GM12878 (cell line): ENCODE data around the gene IL13RA2. TPM values are rescaled to one million over a fixed set of nuclear protein-coding genes. Genes with fewer than 3 reads are reported as not detected.

Experiments used
- ATAC-seq: fragments of 200-7000 bp; cut with Tn5 transposase; 3 replicates; pipeline ENCODE4 v1.9.1; 2020; ENCODE audit warnings: mild to moderate bottlenecking, moderate library complexity
- BruUV-seq: library from RNA; stranded (reverse); fragments of 400-500 nt; replicated peaks from 2 replicates; lab custom pipeline; 2021; lab: Mats Ljungman, UMichigan
- CTCF ChIA-PET: fragments of 300-600 bp; sonication (Branson Sonifier 250); formaldehyde crosslinking; extraction: SDS; loops from one replicate; lab custom pipeline; 2021; ENCODE audit warnings: inconsistent platforms; lab: Yijun Ruan, JAX
- POLR2A ChIA-PET: fragments of 350-600 bp; formaldehyde crosslinking; extraction: SDS; loops from one replicate; lab custom pipeline; 2021; ENCODE audit warnings: inconsistent platforms; lab: Charles Lee
- RAD21 ChIA-PET: fragments of 300-600 bp; sonication (Branson Sonifier 250); formaldehyde crosslinking; loops from one replicate; lab custom pipeline; 2023; ENCODE audit warnings: antibody characterized with exemption; ENCODE audit not compliant: unreplicated experiment; lab: Charles Lee
- SMC1A ChIA-PET: fragments of 300-600 bp; sonication (Branson Sonifier 250); formaldehyde crosslinking; loops from one replicate; lab custom pipeline; 2023; ENCODE audit not compliant: unreplicated experiment, uncharacterized antibody; lab: Charles Lee
- DNase-seq: peaks from one replicate; pipeline ENCODE4 v3.0.0-alpha.2; 2011; ENCODE audit warnings: low read depth, low spot score
- FAIRE-seq: peaks from 3 replicates; lab custom pipeline; 2011; peaks lifted over from hg19 to GRCh38; lab: Jason Lieb, UNC
- H2AFZ ChIP-seq: 2 replicates; pipeline ENCODE4 v1.6.0; 2011; ENCODE audit warnings: low read depth, low read length, control low read depth; ENCODE audit not compliant: control insufficient read depth
- H3K27ac ChIP-seq: 2 replicates; pipeline ENCODE4 v1.5.1; 2011; ENCODE audit warnings: control low read depth; ENCODE audit not compliant: control insufficient read depth, insufficient read depth
- H3K27me3 ChIP-seq, 2 experiments: replicated peaks in 1 of 2; 2 replicates each; pipeline versions ENCODE4 v1.6.0 to v1.6.1; 2011; ENCODE audit warnings: low read length in 1 of 2; ENCODE audit not compliant: control insufficient read depth in 2 of 2, insufficient read depth in 2 of 2
- H3K36me3 ChIP-seq, 2 experiments: 2 replicates each; pipeline ENCODE4 v1.5.1; 2011; ENCODE audit warnings: low read length in 1 of 2; ENCODE audit not compliant: control insufficient read depth in 2 of 2, insufficient read depth in 2 of 2
- H3K4me1 ChIP-seq: 2 replicates; pipeline ENCODE4 v1.6.1; 2011; ENCODE audit warnings: mild to moderate bottlenecking, low read length, moderate library complexity, mixed read lengths; ENCODE audit not compliant: control insufficient read depth, insufficient read depth
- H3K4me2 ChIP-seq: 2 replicates; pipeline ENCODE4 v1.6.0; 2011; ENCODE audit warnings: control low read depth; ENCODE audit not compliant: control insufficient read depth, insufficient read depth
- H3K4me3 ChIP-seq: fragments of 200-600 bp; sonication (generic); 2 replicates; pipeline ENCODE4 v1.5.1; 2016
- H3K79me2 ChIP-seq: 2 replicates; pipeline ENCODE4 v1.6.0; 2011; ENCODE audit warnings: low read length; ENCODE audit not compliant: control insufficient read depth, insufficient read depth
- H3K9ac ChIP-seq: 2 replicates; pipeline ENCODE4 v1.8.0; 2011; ENCODE audit warnings: low read length, control low read depth, mixed read lengths; ENCODE audit not compliant: control insufficient read depth, insufficient read depth
- H3K9me3 ChIP-seq: replicated peaks from 3 replicates; pipeline ENCODE4 v1.5.1; 2011; ENCODE audit warnings: mild to moderate bottlenecking, low read length; ENCODE audit not compliant: control insufficient read depth, insufficient read depth
- H4K20me1 ChIP-seq: 2 replicates; pipeline ENCODE4 v1.6.0; 2011; ENCODE audit not compliant: control insufficient read depth, insufficient read depth
- FOXK2 ChIP-seq: fragments of 450-650 bp; IDR thresholded peaks from 2 replicates; pipeline ENCODE4 v1.6.1; 2017; ENCODE audit warnings: mild to moderate bottlenecking, moderate library complexity
- HDGF ChIP-seq: fragments of 450-650 bp; IDR thresholded peaks from 2 replicates; pipeline ENCODE4 v1.6.1; 2016; ENCODE audit warnings: antibody characterized with exemption
- MXI1 ChIP-seq: fragments of 150-350 bp; IDR thresholded peaks from 2 replicates; pipeline ENCODE4 v1.6.1; 2011; ENCODE audit warnings: low read depth, mild to moderate bottlenecking, inconsistent platforms, low read length, improper control_type of control experiment
- NFYA ChIP-seq: IDR thresholded peaks from 2 replicates; pipeline ENCODE4 v1.6.1; 2011; ENCODE audit warnings: low read depth, mild to moderate bottlenecking, low read length, improper control_type of control experiment, borderline replicate concordance
- POLR2AphosphoS5 ChIP-seq: IDR thresholded peaks from 2 replicates; pipeline ENCODE4 v1.6.1; 2011; ENCODE audit warnings: mild to moderate bottlenecking, low read length, inconsistent platforms
- SRF ChIP-seq, 2 experiments: IDR thresholded peaks; 2 replicates each; pipeline ENCODE4 v1.6.1; 2011; ENCODE audit warnings: low read depth in 2 of 2, low read length in 2 of 2, mild to moderate bottlenecking in 1 of 2, moderate library complexity in 1 of 2
- STAT3 ChIP-seq: IDR thresholded peaks from 2 replicates; pipeline ENCODE4 v1.6.1; 2011; ENCODE audit warnings: low read depth, low read length, improper control_type of control experiment
- YBX1 ChIP-seq: fragments of 450-650 bp; IDR thresholded peaks from 2 replicates; pipeline ENCODE4 v1.6.1; 2016; ENCODE audit warnings: antibody characterized with exemption
- ZBED1 ChIP-seq: IDR thresholded peaks from 2 replicates; pipeline ENCODE4 v1.6.1; 2016; ENCODE audit warnings: borderline replicate concordance
- ZNF24 ChIP-seq: fragments of 450-650 bp; IDR thresholded peaks from 2 replicates; pipeline ENCODE4 v1.6.1; 2017; ENCODE audit warnings: antibody characterized with exemption, mild to moderate bottlenecking
- in situ Hi-C: fragments of 300-500 bp; cut with MboI; formaldehyde crosslinking; loops from 9 replicates; pipeline ENCODE4 v1.14.3; 2018; ENCODE audit warnings: mixed read lengths
- intact Hi-C: fragments of 100-400 bp; cut with micrococcal nuclease; formaldehyde crosslinking; loops from one replicate; pipeline ENCODE4 v1.14.2; 2022; ENCODE audit not compliant: unreplicated experiment
- polyA plus RNA-seq, 11 experiments: library from polyadenylated mRNA; depleted of rRNA in 4 of 11; unstranded in 6 of 11; stranded (reverse) in 5 of 11; fragments of >200 nt; fragmentation: Nextera tagmentation in 4 of 11; fragmentation: Illumina TruSeq in 1 of 11; extraction: Ambion mirVana in 4 of 11; extraction: Trizol in 1 of 11; gene quantifications; 1 replicate in 1 of 11; 2 replicates in 10 of 11; pipeline versions ENCODE4 v1.2.1 to v1.2.3, GENCODE V29; 2011 to 2016; ENCODE audit warnings: inconsistent platforms in 2 of 11, missing spikeins in 2 of 11, low read depth in 1 of 11
- total RNA-seq, 4 experiments: library from RNA; depleted of rRNA in 3 of 4; stranded (reverse); fragments of >200 nt in 3 of 4; fragmentation: Illumina TruSeq in 1 of 4; extraction: Trizol in 1 of 4; gene quantifications; 2 replicates each; pipeline versions ENCODE4 v1.2.1 to v1.2.3, GENCODE V29; 2013 to 2021
- TF ChIP-seq, protein P1 (sequence below): fragments of 450-650 bp; IDR thresholded peaks from 2 replicates; pipeline ENCODE4 v1.6.1; 2016; ENCODE audit warnings: mild to moderate bottlenecking
- TF ChIP-seq, protein P2 (sequence below): fragments of 450-650 bp; IDR thresholded peaks from 2 replicates; pipeline ENCODE4 v1.6.1; 2018; ENCODE audit warnings: mild to moderate bottlenecking, low read depth, moderate library complexity; ENCODE audit not compliant: partially characterized antibody
- TF ChIP-seq, protein P3 (sequence below): fragments of 450-650 bp; formaldehyde crosslinking; IDR thresholded peaks from 2 replicates; pipeline ENCODE4 v1.5.0; 2022; ENCODE audit warnings: mild to moderate bottlenecking, missing genetic modification characterization

The IL13RA2 gene
- total and polyA plus RNA-seq, 10 of the 15 experiments (the other 5 are each of a cell fraction or from before 2014, with no cell fraction given), result 0.08 TPM; not detected in 9

DNA sequence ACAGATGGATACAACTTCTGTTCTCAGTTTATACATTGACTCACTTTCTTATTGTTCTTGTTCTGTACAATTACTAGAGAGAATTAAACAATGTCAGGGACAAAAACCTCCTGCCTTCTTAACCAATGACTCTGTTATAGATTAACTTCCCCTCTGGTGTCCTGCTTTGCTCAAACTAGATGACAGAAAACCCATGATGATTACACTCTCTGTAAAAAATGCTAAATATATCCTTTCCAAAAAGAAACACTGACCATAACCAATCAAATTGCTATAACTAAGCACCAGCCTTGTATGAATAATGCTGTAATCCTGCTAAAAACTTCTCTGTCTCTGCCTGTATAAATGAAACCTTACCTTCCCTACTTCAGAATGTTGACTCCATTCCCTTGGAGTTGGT lies 29.8 kb upstream of the IL13RA2 start:
- intact Hi-C loops (no loop called here), in situ Hi-C loops (no loop called here)
- H3K36me3 ChIP-seq, result no peaks in the 10 kb centered on the region
- ChIA-PET POLR2A (no interaction called here), RAD21 (no interaction called here), CTCF (interaction anchor here (0.6 kb wide), 1 partner anchor 29 kb away, joined by 3 read pairs; no protein-coding TSS in a partner anchor), SMC1A (no interaction called here)
- H3K4me2 ChIP-seq, result no peak overlapping the region
- DNase-seq (no peak), ATAC-seq (no peak), FAIRE-seq (no peak)
- no peaks in the 10 kb centered on the region for H4K20me1 ChIP-seq
- H3K9me3 ChIP-seq, result no peaks in the 10 kb centered on the region
- H3K27me3 ChIP-seq, result no peaks in the 10 kb centered on the region
- no peaks in the 10 kb centered on the region for H3K79me2 ChIP-seq
- TF ChIP-seq, protein P1, sequence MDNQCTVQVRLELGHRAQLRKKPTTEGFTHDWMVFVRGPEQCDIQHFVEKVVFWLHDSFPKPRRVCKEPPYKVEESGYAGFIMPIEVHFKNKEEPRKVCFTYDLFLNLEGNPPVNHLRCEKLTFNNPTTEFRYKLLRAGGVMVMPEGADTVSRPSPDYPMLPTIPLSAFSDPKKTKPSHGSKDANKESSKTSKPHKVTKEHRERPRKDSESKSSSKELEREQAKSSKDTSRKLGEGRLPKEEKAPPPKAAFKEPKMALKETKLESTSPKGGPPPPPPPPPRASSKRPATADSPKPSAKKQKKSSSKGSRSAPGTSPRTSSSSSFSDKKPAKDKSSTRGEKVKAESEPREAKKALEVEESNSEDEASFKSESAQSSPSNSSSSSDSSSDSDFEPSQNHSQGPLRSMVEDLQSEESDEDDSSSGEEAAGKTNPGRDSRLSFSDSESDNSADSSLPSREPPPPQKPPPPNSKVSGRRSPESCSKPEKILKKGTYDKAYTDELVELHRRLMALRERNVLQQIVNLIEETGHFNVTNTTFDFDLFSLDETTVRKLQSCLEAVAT, result no peak
- TF ChIP-seq, protein P2, sequence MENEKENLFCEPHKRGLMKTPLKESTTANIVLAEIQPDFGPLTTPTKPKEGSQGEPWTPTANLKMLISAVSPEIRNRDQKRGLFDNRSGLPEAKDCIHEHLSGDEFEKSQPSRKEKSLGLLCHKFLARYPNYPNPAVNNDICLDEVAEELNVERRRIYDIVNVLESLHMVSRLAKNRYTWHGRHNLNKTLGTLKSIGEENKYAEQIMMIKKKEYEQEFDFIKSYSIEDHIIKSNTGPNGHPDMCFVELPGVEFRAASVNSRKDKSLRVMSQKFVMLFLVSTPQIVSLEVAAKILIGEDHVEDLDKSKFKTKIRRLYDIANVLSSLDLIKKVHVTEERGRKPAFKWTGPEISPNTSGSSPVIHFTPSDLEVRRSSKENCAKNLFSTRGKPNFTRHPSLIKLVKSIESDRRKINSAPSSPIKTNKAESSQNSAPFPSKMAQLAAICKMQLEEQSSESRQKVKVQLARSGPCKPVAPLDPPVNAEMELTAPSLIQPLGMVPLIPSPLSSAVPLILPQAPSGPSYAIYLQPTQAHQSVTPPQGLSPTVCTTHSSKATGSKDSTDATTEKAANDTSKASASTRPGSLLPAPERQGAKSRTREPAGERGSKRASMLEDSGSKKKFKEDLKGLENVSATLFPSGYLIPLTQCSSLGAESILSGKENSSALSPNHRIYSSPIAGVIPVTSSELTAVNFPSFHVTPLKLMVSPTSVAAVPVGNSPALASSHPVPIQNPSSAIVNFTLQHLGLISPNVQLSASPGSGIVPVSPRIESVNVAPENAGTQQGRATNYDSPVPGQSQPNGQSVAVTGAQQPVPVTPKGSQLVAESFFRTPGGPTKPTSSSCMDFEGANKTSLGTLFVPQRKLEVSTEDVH, result no peak
- TF ChIP-seq NFYA (no peak), SRF (IDR thresholded peaks at IDR 0.05; ENCODE audit: low read depth in 2 of 2, low read length in 2 of 2) (no peak), ZNF24 (no peak), ZBED1 (no peak), FOXK2 (no peak), HDGF (no peak), POLR2AphosphoS5 (no peak), YBX1 (no peak), STAT3 (no peak), MXI1 (no peak)
- TF ChIP-seq, protein P3, sequence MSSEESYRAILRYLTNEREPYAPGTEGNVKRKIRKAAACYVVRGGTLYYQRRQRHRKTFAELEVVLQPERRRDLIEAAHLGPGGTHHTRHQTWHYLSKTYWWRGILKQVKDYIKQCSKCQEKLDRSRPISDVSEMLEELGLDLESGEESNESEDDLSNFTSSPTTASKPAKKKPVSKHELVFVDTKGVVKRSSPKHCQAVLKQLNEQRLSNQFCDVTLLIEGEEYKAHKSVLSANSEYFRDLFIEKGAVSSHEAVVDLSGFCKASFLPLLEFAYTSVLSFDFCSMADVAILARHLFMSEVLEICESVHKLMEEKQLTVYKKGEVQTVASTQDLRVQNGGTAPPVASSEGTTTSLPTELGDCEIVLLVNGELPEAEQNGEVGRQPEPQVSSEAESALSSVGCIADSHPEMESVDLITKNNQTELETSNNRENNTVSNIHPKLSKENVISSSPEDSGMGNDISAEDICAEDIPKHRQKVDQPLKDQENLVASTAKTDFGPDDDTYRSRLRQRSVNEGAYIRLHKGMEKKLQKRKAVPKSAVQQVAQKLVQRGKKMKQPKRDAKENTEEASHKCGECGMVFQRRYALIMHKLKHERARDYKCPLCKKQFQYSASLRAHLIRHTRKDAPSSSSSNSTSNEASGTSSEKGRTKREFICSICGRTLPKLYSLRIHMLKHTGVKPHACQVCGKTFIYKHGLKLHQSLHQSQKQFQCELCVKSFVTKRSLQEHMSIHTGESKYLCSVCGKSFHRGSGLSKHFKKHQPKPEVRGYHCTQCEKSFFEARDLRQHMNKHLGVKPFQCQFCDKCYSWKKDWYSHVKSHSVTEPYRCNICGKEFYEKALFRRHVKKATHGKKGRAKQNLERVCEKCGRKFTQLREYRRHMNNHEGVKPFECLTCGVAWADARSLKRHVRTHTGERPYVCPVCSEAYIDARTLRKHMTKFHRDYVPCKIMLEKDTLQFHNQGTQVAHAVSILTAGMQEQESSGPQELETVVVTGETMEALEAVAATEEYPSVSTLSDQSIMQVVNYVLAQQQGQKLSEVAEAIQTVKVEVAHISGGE, result no peak
- H2AFZ ChIP-seq, result no peak overlapping the region
- no peak overlapping the region for H3K4me3 ChIP-seq
- no peak overlapping the region for H3K9ac ChIP-seq
- H3K4me1 ChIP-seq, result no peaks in the 10 kb centered on the region
- BruUV-seq, result no TSS peak
- no peak overlapping the region for H3K27ac ChIP-seq
